T-helper 2 cell treated with Interferon-gamma antibody and Interleukin-4, amounts not matched to agents 5 μg/mL and 100 μg/mL, for 36 hours (primary cell): Measurements from ENCODE around the gene MYL6B.
"Not testable (repeated sequence)": the region's sequence is repeated elsewhere in the genome, so short reads cannot be mapped to it uniquely, and the experiment has no call there.

Experiments used
- DNase-seq: peaks from one replicate; pipeline ENCODE4 v3.0.0; 2021; ENCODE audit warnings: low spot score
- H3K27ac Mint-ChIP-seq: one replicate; pipeline ENCODE4 v1.8.0; 2021; ENCODE audit warnings: mild to moderate bottlenecking, mixed read lengths
- H3K27me3 Mint-ChIP-seq: one replicate; pipeline ENCODE4 v1.8.0; 2021; ENCODE audit warnings: low read depth, mixed read lengths
- H3K36me3 Mint-ChIP-seq: one replicate; pipeline ENCODE4 v1.8.0; 2021; ENCODE audit warnings: low read depth, mixed read lengths
- H3K4me1 Mint-ChIP-seq: one replicate; pipeline ENCODE4 v1.8.0; 2021; ENCODE audit warnings: low read depth, mixed read lengths
- H3K4me3 Mint-ChIP-seq: one replicate; pipeline ENCODE4 v1.8.0; 2022; ENCODE audit warnings: mild to moderate bottlenecking, moderate library complexity, mixed read lengths
- H3K9me3 Mint-ChIP-seq: one replicate; pipeline ENCODE4 v1.8.0; 2021; ENCODE audit warnings: mixed read lengths

MYL6B gene

DNA sequence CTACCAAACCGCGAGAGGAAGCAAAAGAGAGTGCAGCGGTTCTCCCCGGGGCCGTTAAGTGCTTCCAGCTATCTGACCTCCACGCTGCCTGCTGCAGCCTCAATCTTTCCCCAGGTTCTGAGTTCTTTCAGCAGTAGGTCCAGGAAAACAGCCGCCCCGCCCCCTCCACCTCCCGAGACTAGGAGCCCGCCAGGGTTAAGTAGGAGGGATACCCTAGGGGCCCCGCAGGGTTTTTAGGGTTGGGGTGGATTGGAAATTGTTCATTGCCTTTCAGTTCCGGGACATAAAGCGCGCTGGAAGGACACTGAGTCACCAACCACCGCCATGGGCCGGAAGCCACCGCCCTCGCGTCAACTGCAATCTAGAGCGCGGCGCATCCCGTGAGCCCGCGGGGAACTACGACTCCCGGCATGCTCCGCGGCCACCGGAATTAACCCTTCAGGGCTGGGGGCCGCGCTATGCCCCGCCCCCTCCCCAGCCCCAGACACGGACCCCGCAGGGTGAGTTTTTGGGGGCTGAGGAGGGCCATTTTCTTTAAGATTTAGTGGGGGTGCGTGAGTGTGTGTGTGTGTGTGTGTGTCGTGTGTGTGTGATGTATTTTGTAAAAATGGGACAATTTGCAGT is at the start of gene MYL6B:
TSS of gene MYL6B (plus strand) at position 456 of the 624 bp plus-strand sequence. CDS start 1,332 bp downstream, outside the sequence.
- peak within 1 kb of the TSS; percentile 100 for H3K27ac Mint-ChIP-seq
- peak; percentile 97 for DNase-seq
- H3K9me3 Mint-ChIP-seq = no peaks in the 10 kb centered on the region
- H3K4me3 Mint-ChIP-seq = peak within 1 kb of the TSS; percentile 94
- H3K27me3 Mint-ChIP-seq = no peaks in the 10 kb centered on the region
- H3K4me1 Mint-ChIP-seq = peaks cover 35% of the 10 kb centered on the region
- H3K36me3 Mint-ChIP-seq = peaks cover 14% of the 10 kb centered on the region

DNA sequence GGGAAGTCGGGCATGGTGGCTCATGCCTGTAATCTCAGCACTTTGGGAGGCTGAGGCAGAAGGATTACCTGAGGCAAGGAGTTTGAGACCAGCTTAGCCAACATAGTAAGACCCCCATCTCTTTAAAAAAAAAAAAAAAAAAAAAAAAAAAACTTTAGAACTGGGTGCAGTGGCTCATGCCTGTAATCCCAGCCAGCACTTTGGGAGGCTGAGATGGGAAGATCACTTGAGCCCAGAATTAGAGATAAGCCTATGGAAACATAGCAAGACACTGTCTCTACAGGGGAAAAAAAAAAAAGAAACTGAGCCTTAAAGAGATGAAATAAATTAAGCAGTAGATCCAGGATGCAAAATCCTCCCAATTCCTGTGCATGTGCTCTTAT is 49.7 kb upstream of the MYL6B start:
- H3K9me3 Mint-ChIP-seq = no peaks in the 10 kb centered on the region
- H3K27ac Mint-ChIP-seq = peak overlapping the region; percentile 93
- peak overlapping the region; percentile 99 for H3K4me3 Mint-ChIP-seq
- no peak for DNase-seq
- H3K36me3 Mint-ChIP-seq = peaks cover 26% of the 10 kb centered on the region
- peaks cover 45% of the 10 kb centered on the region for H3K4me1 Mint-ChIP-seq
- H3K27me3 Mint-ChIP-seq = peaks cover 2% of the 10 kb centered on the region

DNA sequence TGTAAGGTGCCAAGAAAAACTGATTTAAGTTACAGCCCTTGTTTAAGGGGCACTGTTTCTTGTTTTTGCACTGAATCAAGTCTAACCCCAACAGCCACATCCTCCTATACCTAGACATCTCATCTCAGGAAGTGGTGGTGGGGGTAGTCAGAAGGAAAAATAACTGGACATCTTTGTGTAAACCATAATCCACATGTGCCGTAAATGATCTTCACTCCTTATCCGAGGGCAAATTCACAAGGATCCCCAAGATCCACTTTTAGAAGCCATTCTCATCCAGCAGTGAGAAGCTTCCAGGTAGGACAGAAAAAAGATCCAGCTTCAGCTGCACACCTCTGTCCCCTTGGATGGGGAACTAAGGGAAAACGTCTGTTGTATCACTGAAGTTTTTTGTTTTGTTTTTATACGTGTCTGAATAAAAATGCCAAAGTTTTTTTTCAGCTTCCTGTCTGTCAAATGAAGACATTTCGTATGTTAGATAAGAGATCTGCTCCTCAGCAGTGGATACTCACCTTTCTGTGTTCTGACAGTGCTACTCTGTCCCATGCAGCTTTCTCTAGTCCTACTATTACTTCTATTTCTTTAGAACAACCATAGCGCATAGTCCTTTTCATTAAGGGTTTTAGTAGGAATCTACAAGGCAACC is 49.2 kb upstream of the MYL6B start:
- Mint-ChIP-seq H3K36me3 (peaks cover 29% of the 10 kb centered on the region), H3K27me3 (no peaks in the 10 kb centered on the region), H3K4me1 (peaks cover 45% of the 10 kb centered on the region), H3K4me3 (peak overlapping the region; percentile 99), H3K9me3 (no peaks in the 10 kb centered on the region), H3K27ac (peak overlapping the region; percentile 93)
- peak; percentile 20 for DNase-seq

DNA sequence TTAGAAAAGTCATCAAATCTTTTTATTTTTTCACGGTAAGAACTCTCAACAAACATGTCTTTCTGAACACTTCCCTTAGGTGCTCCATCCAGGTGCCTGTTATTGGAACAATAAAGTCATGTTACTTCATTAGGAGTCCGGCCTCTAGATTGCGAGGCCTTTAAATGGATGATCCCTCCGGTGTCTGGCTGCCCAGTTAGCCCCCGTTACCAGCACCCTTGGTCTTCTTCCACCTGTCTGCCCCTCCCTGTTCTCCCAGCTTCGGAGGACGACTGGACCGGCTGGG is 48.6 kb upstream of the MYL6B start:
- Mint-ChIP-seq H3K4me1 (peaks cover 45% of the 10 kb centered on the region), H3K9me3 (no peaks in the 10 kb centered on the region), H3K27ac (peak overlapping the region; percentile 93), H3K27me3 (no peaks in the 10 kb centered on the region), H3K4me3 (peak overlapping the region; percentile 99), H3K36me3 (peaks cover 35% of the 10 kb centered on the region)
- no peak for DNase-seq

DNA sequence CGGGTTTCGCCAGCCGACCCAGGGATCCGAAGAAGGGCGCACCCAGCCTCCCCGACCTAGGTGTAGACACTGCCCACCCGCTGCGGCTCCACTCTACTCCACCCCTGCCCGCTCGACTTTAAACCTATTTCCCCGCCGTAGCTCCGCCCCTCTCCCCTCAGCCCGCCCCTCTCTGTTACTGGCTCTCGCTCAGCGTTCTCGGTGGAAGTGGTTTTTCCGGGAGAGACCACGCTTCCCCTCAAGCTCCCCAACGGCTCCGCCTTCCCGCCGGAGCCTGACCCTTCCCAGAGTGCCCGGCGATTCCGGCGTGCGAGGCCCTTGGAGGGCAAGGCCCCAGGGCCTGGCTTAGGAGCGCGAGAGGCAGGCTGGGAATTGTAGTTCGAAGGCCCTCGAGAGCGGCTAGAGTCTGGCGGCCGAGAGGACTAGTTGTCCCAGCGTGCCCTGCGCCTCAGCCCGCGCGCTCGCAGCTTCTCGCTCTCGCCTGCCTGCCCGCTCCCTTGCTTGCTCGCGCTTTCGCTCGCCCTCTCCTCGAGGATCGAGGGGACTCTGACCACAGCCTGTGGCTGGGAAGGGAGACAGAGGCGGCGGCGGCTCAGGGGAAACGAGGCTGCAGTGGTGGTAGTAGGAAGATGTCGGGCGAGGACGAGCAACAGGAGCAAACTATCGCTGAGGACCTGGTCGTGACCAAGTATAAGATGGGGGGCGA is 48.1 kb upstream of the MYL6B start, which contains the start of gene PA2G4:
TSS of gene PA2G4 (plus strand) at position 451 of the 706 bp plus-strand sequence. CDS start at position 630, 179 bp downstream.
- H3K4me3 Mint-ChIP-seq = peak within 1 kb of the TSS; percentile 99
- H3K27ac Mint-ChIP-seq = peak within 1 kb of the TSS; percentile 93
- peaks cover 37% of the 10 kb centered on the region for H3K36me3 Mint-ChIP-seq
- peaks cover 45% of the 10 kb centered on the region for H3K4me1 Mint-ChIP-seq
- no peaks in the 10 kb centered on the region for H3K27me3 Mint-ChIP-seq
- no peaks in the 10 kb centered on the region for H3K9me3 Mint-ChIP-seq
- DNase-seq = peak; percentile 98

DNA sequence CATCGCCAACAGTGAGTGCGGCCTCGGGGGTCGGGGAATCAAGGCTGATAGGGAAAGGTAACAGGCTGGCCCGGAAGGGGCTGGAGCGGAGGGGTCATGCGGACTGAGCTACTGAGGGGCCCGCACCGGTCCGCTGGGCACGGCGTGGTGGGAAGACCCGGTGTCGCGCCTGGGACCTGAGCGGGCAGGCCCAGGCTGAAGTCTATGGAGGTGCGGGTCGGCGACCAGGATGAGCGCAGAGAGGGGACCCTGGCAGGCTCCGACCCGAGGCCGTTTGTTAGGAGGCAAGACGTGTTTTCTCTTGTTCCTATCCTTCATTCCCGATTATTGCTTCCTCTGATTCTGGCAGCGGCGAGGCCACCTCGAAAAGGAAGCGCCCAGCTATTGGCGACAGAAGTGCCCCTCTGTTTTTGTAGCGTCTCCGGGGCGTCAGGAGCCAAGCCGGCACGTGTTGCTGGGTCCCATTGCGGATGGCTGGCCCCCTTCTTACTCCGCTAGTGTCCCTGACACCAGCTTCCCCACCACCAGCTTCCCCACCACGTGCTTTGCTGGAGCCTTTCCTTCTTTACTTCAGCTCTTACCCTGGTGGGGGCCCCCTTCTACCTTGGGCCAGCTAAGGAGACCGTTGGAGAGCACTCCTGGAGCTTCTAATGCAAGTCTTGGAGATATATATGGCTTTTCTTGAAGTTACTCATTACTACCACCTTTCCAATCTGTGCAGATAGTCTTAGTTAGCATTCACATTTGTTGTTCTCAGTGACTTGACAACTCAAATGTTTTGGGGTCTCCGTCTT is 47.4 kb upstream of the MYL6B start:
- Mint-ChIP-seq H3K27me3 (no peaks in the 10 kb centered on the region), H3K27ac (peak overlapping the region; percentile 93), H3K9me3 (no peaks in the 10 kb centered on the region), H3K4me3 (peak overlapping the region; percentile 99), H3K4me1 (peaks cover 42% of the 10 kb centered on the region), H3K36me3 (peaks cover 43% of the 10 kb centered on the region)
- DNase-seq = no peak

DNA sequence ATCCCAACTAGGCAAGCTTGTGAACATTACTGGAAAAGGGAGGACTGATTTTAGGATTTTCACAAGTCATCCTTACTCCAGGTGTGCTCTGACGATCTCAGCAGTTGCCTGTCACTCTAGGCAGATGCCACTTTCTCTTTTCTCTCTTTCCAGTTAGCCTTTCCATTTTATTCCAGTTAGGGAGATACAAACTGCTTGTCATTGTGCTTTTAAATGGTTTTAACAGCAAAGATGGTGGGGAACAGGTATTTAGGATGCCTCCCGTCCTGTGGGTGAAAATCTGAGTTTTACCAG is 46.8 kb upstream of the MYL6B start:
- Mint-ChIP-seq H3K36me3 (peaks cover 48% of the 10 kb centered on the region), H3K27ac (peak overlapping the region; percentile 93), H3K27me3 (no peaks in the 10 kb centered on the region), H3K4me1 (peaks cover 41% of the 10 kb centered on the region), H3K4me3 (peak overlapping the region; percentile 99), H3K9me3 (no peaks in the 10 kb centered on the region)
- DNase-seq = no peak

DNA sequence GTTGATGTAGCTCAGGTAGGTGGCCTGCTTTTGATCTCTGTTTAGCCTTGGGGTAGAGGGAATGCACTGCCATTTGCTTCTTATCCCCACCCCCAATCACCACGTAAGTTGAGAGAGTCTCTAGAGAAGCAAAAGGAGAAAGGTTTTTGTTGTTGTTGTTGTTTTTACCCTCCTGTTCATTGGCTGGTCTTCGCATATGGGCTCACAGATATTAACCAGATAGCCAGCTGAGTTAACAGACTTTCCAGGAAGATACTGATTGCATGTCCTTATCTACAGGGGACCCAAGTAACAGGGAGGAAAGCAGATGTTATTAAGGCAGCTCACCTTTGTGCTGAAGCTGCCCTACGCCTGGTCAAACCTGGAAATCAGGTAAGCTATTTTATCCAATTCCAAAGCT is 45.1 kb upstream of the MYL6B start:
- Mint-ChIP-seq H3K4me1 (peaks cover 38% of the 10 kb centered on the region), H3K27ac (peak overlapping the region; percentile 59), H3K36me3 (peaks cover 63% of the 10 kb centered on the region)

DNA sequence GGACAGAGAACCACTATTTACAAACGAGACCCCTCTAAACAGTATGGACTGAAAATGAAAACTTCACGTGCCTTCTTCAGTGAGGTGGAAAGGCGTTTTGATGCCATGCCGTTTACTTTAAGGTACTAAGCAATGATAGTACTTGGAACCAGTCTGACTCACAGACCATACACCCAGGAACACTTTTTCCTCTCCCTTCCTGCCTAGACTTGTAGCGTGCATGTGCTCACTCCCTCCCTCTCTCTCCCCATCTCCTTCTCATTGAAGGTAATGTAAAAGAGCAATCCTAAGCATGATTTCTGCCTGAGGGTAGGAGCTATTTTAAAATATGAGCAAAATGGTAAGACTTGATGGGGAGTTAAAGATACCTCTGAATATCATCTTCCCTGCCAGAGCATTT is 41.8 kb upstream of the MYL6B start:
- H3K36me3 Mint-ChIP-seq = peaks cover 76% of the 10 kb centered on the region
- DNase-seq = no peak
- no peak overlapping the region for H3K4me3 Mint-ChIP-seq
- no peaks in the 10 kb centered on the region for H3K9me3 Mint-ChIP-seq
- H3K4me1 Mint-ChIP-seq = peaks cover 25% of the 10 kb centered on the region
- no peaks in the 10 kb centered on the region for H3K27me3 Mint-ChIP-seq
- H3K27ac Mint-ChIP-seq = no peak overlapping the region

More for the DNA sequence above, 45.1 kb upstream of the MYL6B start:
- no peak for DNase-seq
- no peaks in the 10 kb centered on the region for H3K27me3 Mint-ChIP-seq
- H3K4me3 Mint-ChIP-seq = peak overlapping the region; percentile 58
- no peaks in the 10 kb centered on the region for H3K9me3 Mint-ChIP-seq

DNA sequence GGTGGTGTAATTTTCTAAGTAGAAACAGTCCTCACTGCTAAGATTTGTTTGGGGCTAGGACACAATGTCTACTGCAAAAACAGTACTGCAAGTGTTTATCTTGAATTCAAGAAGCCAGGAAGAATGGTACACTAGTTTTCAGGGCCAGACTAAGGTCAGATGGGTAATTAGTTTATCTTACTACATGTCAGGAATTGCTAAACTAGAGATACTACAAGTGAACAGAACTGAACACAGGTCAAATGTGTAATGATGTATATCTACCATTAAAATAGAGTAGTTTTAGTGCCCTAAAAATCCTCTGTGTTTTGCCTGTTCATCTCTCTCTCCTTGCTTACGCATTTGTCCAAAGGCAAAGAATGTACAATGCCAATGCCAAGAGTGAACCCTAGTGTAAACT is 38.3 kb upstream of the MYL6B start:
- Mint-ChIP-seq H3K4me1 (peaks cover 25% of the 10 kb centered on the region), H3K36me3 (peaks cover 68% of the 10 kb centered on the region), H3K9me3 (no peaks in the 10 kb centered on the region), H3K27ac (peak overlapping the region; percentile 39), H3K27me3 (no peaks in the 10 kb centered on the region), H3K4me3 (peak overlapping the region; percentile 14)
- DNase-seq = no peak

DNA sequence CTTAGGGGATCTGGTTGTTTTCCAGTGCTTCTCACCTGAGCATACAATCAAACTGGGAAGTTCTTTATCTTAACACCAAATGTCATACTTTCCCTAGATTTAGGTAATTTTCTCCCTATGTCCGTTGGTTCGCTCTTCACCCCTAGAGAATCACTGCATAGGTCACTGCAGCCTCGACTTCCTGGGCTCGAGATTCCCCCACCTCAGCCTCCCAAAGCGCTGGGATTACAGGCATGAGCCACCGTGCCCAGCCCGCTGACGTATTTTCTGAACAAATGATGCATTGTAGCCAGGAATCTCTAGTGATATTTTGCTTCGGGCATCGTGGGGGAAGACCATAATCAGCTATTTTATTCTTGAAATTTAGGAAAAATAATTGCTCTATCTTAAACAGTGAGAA is 37.1 kb upstream of the MYL6B start:
- Mint-ChIP-seq H3K27ac (peak overlapping the region; percentile 100), H3K36me3 (peaks cover 60% of the 10 kb centered on the region), H3K4me1 (peaks cover 32% of the 10 kb centered on the region), H3K9me3 (no peaks in the 10 kb centered on the region), H3K27me3 (no peaks in the 10 kb centered on the region), H3K4me3 (peak overlapping the region; percentile 99)
- DNase-seq = no peak

DNA sequence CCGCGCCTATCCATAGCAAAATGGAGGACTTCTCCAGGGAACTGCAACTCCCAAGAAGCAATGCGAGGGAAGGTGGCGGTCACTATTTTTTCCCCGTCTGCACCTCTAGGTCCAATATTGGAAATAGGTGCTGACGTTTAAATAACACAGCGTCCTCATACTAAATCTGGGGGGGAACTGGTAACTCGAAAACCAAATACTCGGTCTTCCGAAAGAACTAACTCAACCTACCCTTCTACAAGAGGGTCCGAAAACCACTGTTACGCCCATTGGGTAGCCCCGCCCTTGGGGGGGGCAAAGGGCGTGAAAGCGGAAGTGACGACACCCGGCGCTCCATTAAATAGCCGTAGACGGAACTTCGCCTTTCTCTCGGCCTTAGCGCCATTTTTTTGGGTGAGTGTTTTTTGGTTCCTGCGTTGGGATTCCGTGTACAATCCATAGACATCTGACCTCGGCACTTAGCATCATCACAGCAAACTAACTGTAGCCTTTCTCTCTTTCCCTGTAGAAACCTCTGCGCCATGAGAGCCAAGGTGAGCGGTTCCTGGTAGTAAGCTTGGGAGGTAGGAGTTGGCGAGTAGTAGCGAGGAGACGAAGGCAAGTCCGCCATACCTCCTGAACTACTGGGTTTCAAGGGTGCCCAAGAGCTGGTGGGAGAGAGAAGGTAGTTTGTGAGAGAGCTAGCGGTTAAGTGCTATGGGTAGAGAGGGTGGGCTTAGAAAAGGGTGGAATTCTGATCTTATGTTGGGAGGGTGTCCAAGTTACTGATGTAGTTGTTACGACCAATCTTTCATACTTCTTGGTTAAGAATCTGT is 35.9 kb upstream of the MYL6B start, which contains the start of gene RPL41:
TSS of gene RPL41 (plus strand) at position 367 of the 815 bp plus-strand sequence.
- Mint-ChIP-seq H3K4me3 (peak within 1 kb of the TSS; percentile 99), H3K27me3 (no peaks in the 10 kb centered on the region), H3K27ac (peak within 1 kb of the TSS; percentile 100), H3K9me3 (no peaks in the 10 kb centered on the region), H3K4me1 (peaks cover 28% of the 10 kb centered on the region), H3K36me3 (peaks cover 51% of the 10 kb centered on the region)
- peak; percentile 92 for DNase-seq

DNA sequence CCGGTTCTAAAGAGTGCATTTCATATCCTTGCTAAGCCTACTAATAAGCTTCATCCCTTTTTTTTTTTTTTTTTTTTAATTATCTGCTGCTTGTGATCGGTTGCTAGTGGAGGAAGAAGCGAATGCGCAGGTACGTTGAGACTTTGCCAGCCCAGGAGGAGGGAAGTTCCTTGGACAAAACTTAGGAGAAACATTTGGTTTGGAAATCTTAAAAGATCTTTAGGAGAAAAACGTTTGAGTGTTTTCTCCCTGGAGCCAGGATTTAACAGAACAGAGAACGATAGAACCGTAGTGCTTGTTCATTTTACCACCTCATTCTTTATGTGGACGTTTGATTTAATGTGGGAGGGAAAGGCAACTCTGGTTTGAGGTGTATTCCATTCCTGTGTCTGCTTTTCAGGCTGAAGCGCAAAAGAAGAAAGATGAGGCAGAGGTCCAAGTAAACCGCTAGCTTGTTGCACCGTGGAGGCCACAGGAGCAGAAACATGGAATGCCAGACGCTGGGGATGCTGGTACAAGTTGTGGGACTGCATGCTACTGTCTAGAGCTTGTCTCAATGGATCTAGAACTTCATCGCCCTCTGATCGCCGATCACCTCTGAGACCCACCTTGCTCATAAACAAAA is 35.2 kb upstream of the MYL6B start:
- not testable (repeated sequence) for DNase-seq, H3K27me3 Mint-ChIP-seq, H3K9me3 Mint-ChIP-seq
- Mint-ChIP-seq H3K27ac (peak overlapping the region; percentile 100), H3K36me3 (peaks cover 50% of the 10 kb centered on the region), H3K4me1 (peaks cover 28% of the 10 kb centered on the region), H3K4me3 (peak overlapping the region; percentile 99)
